Activated T-helper 1 cell treated with anti-CD3 and anti-CD28 coated beads, Interleukin-12 subunit alpha, Interleukin-12 subunit beta, Interleukin-2, Interleukin-4 antibody, amounts not matched to agents 30 ng/mL and 10 ng/mL and 1 ng/mL, durations not matched to agents 14 hours and 24 hours and 36 hours (primary cell): Measurements from ENCODE around the gene ARMH2. TPM values are rescaled to one million over a fixed set of nuclear protein-coding genes. Genes with fewer than 3 reads are reported as not detected.

Source experiments
- DNase-seq: peaks from one replicate; pipeline ENCODE4 v3.0.0; 2021; ENCODE audit warnings: low spot score
- H3K27ac Mint-ChIP-seq: one replicate; pipeline ENCODE4 v1.8.0; 2021; ENCODE audit warnings: mild to moderate bottlenecking, mixed read lengths
- H3K27me3 Mint-ChIP-seq: one replicate; pipeline ENCODE4 v1.8.0; 2022; ENCODE audit warnings: mild to moderate bottlenecking, moderate library complexity, mixed read lengths; ENCODE audit not compliant: insufficient read depth
- H3K36me3 Mint-ChIP-seq: one replicate; pipeline ENCODE4 v1.8.0; 2021; ENCODE audit warnings: low read depth, mixed read lengths
- H3K4me1 Mint-ChIP-seq: one replicate; pipeline ENCODE4 v1.8.0; 2021; ENCODE audit warnings: low read depth, mixed read lengths
- H3K4me3 Mint-ChIP-seq: one replicate; pipeline ENCODE4 v1.8.0; 2021; ENCODE audit warnings: mild to moderate bottlenecking, moderate library complexity, mixed read lengths
- H3K9me3 Mint-ChIP-seq: one replicate; pipeline ENCODE4 v1.8.0; 2021; ENCODE audit warnings: mixed read lengths
- intact Hi-C: fragments of 100-400 bp; cut with micrococcal nuclease; formaldehyde crosslinking; loops from one replicate; pipeline ENCODE4 v1.15.1; 2024
- total RNA-seq: library from RNA; stranded (reverse); gene quantifications from 2 replicates; pipeline ENCODE4 v1.2.3, GENCODE V29; 2022

Gene ARMH2
- total RNA-seq, 1 donor from 2014 or later, result not detected

DNA sequence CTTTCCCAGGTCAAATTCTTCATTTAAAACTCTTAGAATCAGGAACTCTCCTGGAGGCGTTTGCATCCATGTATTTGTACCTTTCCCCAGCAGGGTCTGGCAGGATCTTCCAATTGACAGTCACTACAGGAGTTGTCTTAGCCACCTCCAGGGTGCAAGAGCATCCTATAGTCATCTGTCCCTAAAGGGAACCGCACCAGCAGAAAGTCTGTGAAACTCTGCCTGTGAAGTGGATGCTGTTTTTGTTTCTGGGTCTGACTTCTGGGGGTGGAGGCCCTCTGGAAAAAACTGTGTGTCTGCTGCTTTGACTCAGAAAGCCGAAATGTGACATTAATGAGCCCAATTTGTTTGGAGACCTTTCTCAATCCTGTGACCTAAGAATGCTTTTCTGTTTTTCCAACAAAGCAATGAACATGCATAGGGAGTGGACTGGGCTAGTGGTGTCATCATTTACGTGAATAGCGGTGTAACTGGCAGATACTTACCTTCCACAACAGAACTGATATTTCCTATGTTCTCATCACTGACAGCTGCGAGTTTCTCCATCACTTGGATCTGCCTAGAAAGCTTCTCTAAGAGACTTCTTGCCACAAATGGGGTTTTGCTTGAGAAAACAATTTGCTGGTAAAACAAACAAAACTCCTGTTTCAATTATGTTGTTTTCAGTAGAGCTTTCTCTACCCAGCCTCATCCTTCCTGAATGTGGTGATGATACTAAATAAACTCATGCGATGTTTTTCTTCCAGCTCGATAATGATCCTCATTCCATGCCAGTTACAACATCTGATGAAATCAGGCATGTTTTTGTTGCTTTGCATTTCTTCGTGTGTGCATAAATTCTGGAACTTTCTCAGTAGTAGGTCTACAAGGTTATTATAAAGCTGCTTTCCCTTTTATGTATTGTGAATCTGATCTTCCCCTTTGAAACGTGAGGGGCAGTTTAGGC, 33.3 kb upstream of the ARMH2 start:
- Mint-ChIP-seq H3K9me3 (no peaks in the 10 kb centered on the region), H3K4me3 (no peak overlapping the region), H3K27me3 (no peaks in the 10 kb centered on the region), H3K27ac (peak overlapping the region; percentile 62), H3K4me1 (peaks cover 20% of the 10 kb centered on the region), H3K36me3 (peaks cover 63% of the 10 kb centered on the region)
- no peak for DNase-seq
- intact Hi-C loops, result no loop called here

- DNase-seq, result no peak
- Mint-ChIP-seq H3K27ac (no peak overlapping the region), H3K27me3 (no peaks in the 10 kb centered on the region), H3K9me3 (no peaks in the 10 kb centered on the region), H3K36me3 (peaks cover 65% of the 10 kb centered on the region), H3K4me3 (no peak overlapping the region), H3K4me1 (peaks cover 10% of the 10 kb centered on the region)
- intact Hi-C loops, result no loop called here
These were observed 30.9 kb upstream of the ARMH2 start for GRCh38 chr6:24829657-24830056.

GRCh38 chr6:24827970-24828369, 29.3 kb upstream of the ARMH2 start:
- peaks cover 66% of the 10 kb centered on the region for H3K36me3 Mint-ChIP-seq
- no peaks in the 10 kb centered on the region for H3K27me3 Mint-ChIP-seq
- DNase-seq, result no peak
- intact Hi-C loops, result no loop called here
- H3K9me3 Mint-ChIP-seq, result no peaks in the 10 kb centered on the region
- H3K27ac Mint-ChIP-seq, result no peak overlapping the region
- no peak overlapping the region for H3K4me3 Mint-ChIP-seq
- H3K4me1 Mint-ChIP-seq, result no peaks in the 10 kb centered on the region

DNA sequence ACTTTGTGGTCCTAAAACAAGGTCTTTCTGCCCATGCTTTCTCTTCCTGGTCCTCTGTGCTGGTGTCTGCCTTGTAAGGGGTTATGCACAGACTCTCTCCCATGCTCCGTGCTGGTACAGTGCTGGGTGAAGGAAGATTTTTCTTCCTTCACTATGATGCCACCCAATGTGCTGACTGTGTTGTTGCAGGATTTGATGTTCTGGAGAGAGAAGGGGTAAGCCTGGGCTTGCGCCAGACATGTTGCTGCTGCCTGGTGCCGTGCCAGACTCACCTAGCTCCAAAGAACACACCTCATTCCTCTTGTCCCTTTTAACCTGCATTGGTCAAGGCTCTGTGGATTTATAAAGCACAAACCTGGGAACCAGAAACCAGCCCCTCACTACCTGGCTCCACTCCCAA, 28.4 kb upstream of the ARMH2 start:
- Mint-ChIP-seq H3K36me3 (peaks cover 59% of the 10 kb centered on the region), H3K4me1 (no peaks in the 10 kb centered on the region), H3K4me3 (no peak overlapping the region), H3K27ac (no peak overlapping the region), H3K27me3 (no peaks in the 10 kb centered on the region), H3K9me3 (no peaks in the 10 kb centered on the region)
- intact Hi-C loops, result no loop called here
- DNase-seq, result no peak

GRCh38 chr6:24825130-24825630, 26.5 kb upstream of the ARMH2 start:
- DNase-seq, result no peak
- Mint-ChIP-seq H3K9me3 (no peaks in the 10 kb centered on the region), H3K27ac (no peak overlapping the region), H3K4me1 (peaks cover 6% of the 10 kb centered on the region), H3K4me3 (no peak overlapping the region), H3K27me3 (no peaks in the 10 kb centered on the region), H3K36me3 (peaks cover 53% of the 10 kb centered on the region)
- intact Hi-C loops, result no loop called here

GRCh38 chr6:24824142-24824938, 25.6 kb upstream of the ARMH2 start:
- Mint-ChIP-seq H3K9me3 (no peaks in the 10 kb centered on the region), H3K4me3 (no peak overlapping the region), H3K27me3 (no peaks in the 10 kb centered on the region), H3K36me3 (peaks cover 50% of the 10 kb centered on the region), H3K27ac (no peak overlapping the region), H3K4me1 (peaks cover 6% of the 10 kb centered on the region)
- DNase-seq, result no peak
- intact Hi-C loops, result no loop called here

GRCh38 chr6:24823185-24823584, 24.5 kb upstream of the ARMH2 start:
- peaks cover 52% of the 10 kb centered on the region for H3K36me3 Mint-ChIP-seq
- no peak for DNase-seq
- H3K27ac Mint-ChIP-seq, result no peak overlapping the region
- no peaks in the 10 kb centered on the region for H3K27me3 Mint-ChIP-seq
- no peak overlapping the region for H3K4me3 Mint-ChIP-seq
- intact Hi-C loops, result no loop called here
- no peaks in the 10 kb centered on the region for H3K9me3 Mint-ChIP-seq
- H3K4me1 Mint-ChIP-seq, result peaks cover 6% of the 10 kb centered on the region

- intact Hi-C loops, result no loop called here
- Mint-ChIP-seq H3K4me1 (peaks cover 6% of the 10 kb centered on the region), H3K36me3 (peaks cover 49% of the 10 kb centered on the region), H3K27me3 (no peaks in the 10 kb centered on the region), H3K9me3 (no peaks in the 10 kb centered on the region), H3K4me3 (no peak overlapping the region), H3K27ac (no peak overlapping the region)
- DNase-seq, result no peak
These were observed 24.0 kb upstream of the ARMH2 start for GRCh38 chr6:24822696-24823095.

- Mint-ChIP-seq H3K36me3 (peaks cover 45% of the 10 kb centered on the region), H3K9me3 (no peaks in the 10 kb centered on the region)
These were observed 23.2 kb upstream of the ARMH2 start for GRCh38 chr6:24821860-24822444.

GRCh38 chr6:24818346-24818745, 19.6 kb upstream of the ARMH2 start:
- Mint-ChIP-seq H3K36me3 (peaks cover 22% of the 10 kb centered on the region), H3K27me3 (no peaks in the 10 kb centered on the region), H3K4me1 (peaks cover 6% of the 10 kb centered on the region), H3K9me3 (no peaks in the 10 kb centered on the region), H3K27ac (peak overlapping the region; percentile 14), H3K4me3 (no peak overlapping the region)
- no peak for DNase-seq
- intact Hi-C loops, result no loop called here

More at GRCh38 chr6:24821860-24822444, 23.2 kb upstream of the ARMH2 start:
- intact Hi-C loops, result no loop called here
- Mint-ChIP-seq H3K27ac (no peak overlapping the region), H3K4me3 (no peak overlapping the region), H3K27me3 (no peaks in the 10 kb centered on the region), H3K4me1 (peaks cover 6% of the 10 kb centered on the region)
- no peak for DNase-seq

DNA sequence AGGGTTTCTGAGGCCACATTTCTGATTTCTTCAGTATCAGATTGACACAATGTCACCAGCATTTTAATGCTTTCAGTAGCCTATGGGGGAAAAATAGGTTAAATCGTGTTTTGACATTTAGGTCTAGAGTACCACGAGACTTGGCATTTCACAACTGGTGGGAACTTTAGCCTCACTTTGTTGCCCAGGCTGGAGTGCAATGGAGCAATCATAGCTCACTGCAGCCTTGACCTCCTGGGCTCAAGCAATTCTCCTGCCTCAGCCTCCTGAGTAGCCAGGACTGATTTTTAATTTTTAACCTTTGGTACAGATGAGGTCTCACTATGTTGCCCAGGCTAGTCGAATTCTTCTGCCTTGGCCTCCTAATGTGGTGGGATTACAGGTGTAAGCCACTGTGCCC, 11.0 kb upstream of the ARMH2 start:
- Mint-ChIP-seq H3K9me3 (no peaks in the 10 kb centered on the region), H3K4me3 (no peak overlapping the region), H3K36me3 (peaks cover 24% of the 10 kb centered on the region), H3K27me3 (no peaks in the 10 kb centered on the region), H3K4me1 (no peaks in the 10 kb centered on the region), H3K27ac (no peak overlapping the region)
- no peak for DNase-seq
- intact Hi-C loops, result no loop called here

DNA sequence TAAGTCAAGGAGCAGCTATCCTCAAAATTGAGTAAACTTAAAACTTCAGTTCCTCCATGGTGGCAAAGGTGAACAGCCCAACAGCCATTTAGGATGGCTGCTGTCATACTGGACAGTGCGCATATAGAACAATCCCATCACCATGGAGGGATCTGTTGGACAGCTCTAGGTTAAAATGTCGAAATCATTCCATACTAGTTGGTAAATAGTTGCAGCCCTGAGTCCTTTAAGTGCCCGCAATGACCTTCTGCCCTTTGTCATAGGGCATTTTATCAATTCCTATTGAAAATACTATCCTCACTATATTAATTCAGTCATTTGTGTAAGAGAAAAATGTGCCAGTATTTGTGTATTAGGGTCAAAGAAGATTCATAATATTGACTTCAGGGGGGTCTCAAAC, 8.9 kb upstream of the ARMH2 start:
- no peaks in the 10 kb centered on the region for H3K4me1 Mint-ChIP-seq
- no peaks in the 10 kb centered on the region for H3K27me3 Mint-ChIP-seq
- peaks cover 26% of the 10 kb centered on the region for H3K36me3 Mint-ChIP-seq
- H3K27ac Mint-ChIP-seq, result no peak overlapping the region
- H3K4me3 Mint-ChIP-seq, result no peak overlapping the region
- intact Hi-C loops, result no loop called here
- DNase-seq, result no peak
- H3K9me3 Mint-ChIP-seq, result no peaks in the 10 kb centered on the region
